Measurements from ENCODE around the gene ADIG.

Gene ADIG

GRCh38 chr20:38581013-38581412, at the start of gene ADIG:
ADIG (plus strand) TSS chr20:38581197; CDS start chr20:38581251, 54 bp downstream.
- in situ Hi-C loops (cut with MboI; ENCODE audit: low sequenced_read_pairs) = no loop called here

GRCh38 chr20:38534756-38535155, 46.2 kb upstream of the ADIG start:
- in situ Hi-C loops (cut with MboI; ENCODE audit: low sequenced_read_pairs) = no loop called here

DNA sequence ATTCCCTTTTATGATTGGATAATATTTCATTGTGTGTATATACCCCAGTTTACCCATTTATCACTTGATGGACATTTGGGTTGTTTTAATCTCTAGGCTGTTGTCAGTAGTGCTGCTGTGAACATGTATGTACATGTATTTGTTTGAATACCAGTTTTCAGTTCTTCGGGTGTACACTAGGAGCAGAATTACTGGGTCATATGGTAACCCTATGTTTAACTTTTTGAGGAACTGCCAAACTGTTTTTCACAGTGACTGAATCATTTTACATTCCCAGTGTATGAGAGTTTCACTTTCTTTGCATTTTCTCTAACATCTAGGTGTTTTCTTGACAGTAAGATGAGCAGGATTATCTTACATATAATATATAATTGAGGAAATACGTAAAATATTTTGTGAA, 44.7 kb upstream of the ADIG start:
- in situ Hi-C loops (cut with MboI; ENCODE audit: low sequenced_read_pairs) = no loop called here

- in situ Hi-C loops (cut with MboI; ENCODE audit: low sequenced_read_pairs) = no loop called here
Observed at GRCh38 chr20:38537176-38537575, 43.8 kb upstream of the ADIG start.

DNA sequence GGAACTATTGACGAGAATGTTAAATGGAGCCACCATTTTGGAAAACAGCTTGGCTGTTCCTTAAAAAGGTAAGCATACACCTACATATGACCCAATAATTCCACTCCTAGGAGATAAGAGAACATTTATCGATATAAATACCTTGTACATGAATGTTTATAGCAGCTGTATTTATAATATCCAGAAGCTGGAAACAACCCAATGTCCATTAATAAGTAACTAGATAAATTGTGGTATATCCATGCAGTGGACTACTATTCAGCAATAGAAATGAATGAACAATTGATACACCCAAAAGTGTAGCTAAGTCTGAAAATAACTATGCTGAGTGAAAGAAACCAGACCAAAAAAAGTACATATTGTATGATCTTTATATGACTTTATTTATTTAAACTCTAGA, 42.2 kb upstream of the ADIG start:
- in situ Hi-C loops (cut with MboI; ENCODE audit: low sequenced_read_pairs) = no loop called here

GRCh38 chr20:38543014-38543906, 37.7 kb upstream of the ADIG start:
- in situ Hi-C loops (cut with MboI; ENCODE audit: low sequenced_read_pairs) = no loop called here

- in situ Hi-C loops (cut with MboI; ENCODE audit: low sequenced_read_pairs) = no loop called here
Observed at GRCh38 chr20:38545771-38546170, 35.2 kb upstream of the ADIG start.

- in situ Hi-C loops (cut with MboI; ENCODE audit: low sequenced_read_pairs) = no loop called here
Observed at GRCh38 chr20:38547288-38548085, 33.5 kb upstream of the ADIG start.

DNA sequence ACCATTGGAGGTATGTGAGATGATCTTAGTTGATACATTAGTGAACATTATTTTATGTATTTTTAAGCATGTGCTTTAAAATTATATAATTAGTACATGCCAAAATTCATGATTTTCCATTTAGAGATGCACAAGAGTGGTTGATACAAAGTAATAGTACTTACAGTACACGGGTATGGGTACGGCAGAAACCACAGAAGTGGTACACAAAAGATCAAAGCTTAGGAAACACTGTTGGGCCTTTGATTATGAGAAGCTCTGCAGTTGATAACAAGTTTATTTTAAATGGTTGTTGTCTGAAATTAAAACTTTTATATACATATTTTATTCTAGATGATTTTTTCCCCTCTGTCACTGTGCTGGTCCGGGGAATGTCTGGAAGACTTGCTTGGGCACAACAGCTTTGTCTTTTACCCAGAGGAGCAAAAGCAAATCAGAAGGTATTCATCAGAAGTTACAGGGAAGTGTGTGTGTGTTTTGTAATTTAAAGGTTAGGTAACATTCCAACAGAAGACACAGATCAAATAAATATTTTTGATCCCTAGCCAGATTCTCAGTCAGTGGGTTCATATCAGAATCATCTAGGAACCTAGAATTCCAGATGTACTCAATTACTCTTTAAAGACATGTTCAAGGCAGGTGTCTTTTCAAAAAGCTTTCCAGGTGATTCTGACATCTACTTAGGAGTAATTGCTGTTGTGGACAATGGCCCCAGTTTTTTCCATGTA, 32.5 kb upstream of the ADIG start:
- in situ Hi-C loops (cut with MboI; ENCODE audit: low sequenced_read_pairs) = no loop called here

DNA sequence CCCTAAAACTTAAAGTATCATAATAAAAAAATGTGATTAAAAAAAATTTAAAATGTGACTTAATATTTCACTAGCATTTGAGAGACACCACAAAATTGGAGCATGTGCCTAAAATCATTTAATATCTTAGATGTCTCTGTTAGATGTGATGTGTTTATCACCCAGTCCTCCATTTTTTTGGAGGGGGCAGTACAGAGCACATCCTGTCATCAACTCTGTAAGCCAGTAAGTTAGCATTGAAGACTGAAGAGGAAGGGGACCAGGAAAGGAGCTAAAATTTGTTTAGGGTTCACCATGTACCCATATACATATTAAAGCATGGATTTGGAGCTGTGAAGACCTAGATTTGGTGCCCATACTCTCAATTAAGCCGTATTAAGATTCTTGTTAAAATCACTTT, 30.7 kb upstream of the ADIG start:
- in situ Hi-C loops (cut with MboI; ENCODE audit: low sequenced_read_pairs) = no loop called here

GRCh38 chr20:38551056-38551626, 29.9 kb upstream of the ADIG start:
- in situ Hi-C loops (cut with MboI; ENCODE audit: low sequenced_read_pairs) = no loop called here

DNA sequence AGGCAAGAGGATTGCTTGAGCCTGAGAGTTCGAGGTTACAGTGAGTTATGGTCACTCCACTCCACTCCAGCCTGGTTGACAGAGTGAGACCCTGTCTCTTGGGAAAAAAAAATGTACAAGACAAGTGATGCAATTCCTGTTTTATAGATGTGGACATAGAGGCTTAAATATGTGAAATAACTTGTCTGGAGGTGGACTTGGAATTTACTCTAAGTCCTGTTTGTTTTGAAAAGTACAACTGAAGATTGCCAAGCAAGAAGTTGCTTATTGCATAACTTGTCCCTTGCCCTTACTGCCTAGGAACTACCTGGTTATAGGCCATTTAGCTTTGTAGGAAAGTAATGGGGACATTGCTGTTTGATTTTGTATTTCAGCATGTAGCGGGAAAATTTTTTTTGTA, 26.0 kb upstream of the ADIG start:
- in situ Hi-C loops (cut with MboI; ENCODE audit: low sequenced_read_pairs) = no loop called here

- in situ Hi-C loops (cut with MboI; ENCODE audit: low sequenced_read_pairs) = no loop called here
Observed at GRCh38 chr20:38555395-38555794, 25.6 kb upstream of the ADIG start.

GRCh38 chr20:38557174-38557573, 23.8 kb upstream of the ADIG start:
- in situ Hi-C loops (cut with MboI; ENCODE audit: low sequenced_read_pairs) = no loop called here

- in situ Hi-C loops (cut with MboI; ENCODE audit: low sequenced_read_pairs) = no loop called here
Observed at GRCh38 chr20:38558596-38559360, 22.2 kb upstream of the ADIG start.

DNA sequence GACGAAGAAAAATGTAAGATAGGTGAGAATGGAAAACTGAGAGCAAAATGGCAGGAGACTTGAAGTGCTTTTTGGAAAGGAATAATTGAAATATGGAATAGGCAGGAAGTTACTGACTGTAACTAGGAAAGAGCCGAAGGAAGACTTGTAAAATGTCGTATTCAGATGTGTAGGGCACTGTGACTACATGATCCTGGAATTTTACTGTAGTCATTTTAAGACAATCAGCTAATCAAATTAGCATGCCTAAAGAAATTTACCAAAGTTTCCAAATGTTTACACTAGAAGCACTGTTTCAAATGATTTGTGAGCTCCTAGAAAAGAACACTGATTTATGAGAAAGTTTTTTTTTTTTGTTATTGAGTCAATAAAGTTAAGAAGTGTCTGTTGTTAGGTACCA, 21.2 kb upstream of the ADIG start:
- in situ Hi-C loops (cut with MboI; ENCODE audit: low sequenced_read_pairs) = no loop called here

DNA sequence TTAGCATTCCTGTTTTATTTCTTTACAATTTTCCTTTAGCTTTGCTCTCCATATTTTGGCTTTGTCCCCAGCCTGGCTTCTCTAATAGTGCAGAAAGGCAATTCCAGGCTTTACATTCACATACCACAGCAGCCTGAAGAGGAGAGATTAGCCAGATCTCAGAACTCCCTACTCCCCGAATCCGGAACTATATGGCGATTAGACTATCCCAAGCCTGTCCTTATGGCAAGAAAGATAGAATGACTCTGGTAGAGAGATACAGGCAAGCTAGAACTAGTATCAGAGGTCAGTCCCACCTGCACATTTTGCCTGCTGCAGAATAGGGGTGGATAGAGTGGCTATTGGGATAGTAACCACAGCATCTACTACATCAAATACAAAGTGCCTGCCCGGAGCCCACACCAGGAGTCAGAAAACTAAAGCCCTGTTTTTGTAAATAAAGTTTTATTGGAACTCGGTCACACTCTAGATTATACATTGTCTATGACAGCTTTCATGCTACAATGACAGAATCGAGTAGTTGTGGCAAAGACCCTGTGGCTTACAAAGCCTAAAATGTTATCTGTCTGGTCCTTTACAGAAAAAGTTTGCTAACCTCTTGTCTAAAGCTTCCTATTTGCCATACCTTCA, 17.1 kb upstream of the ADIG start:
- in situ Hi-C loops (cut with MboI; ENCODE audit: low sequenced_read_pairs) = no loop called here

GRCh38 chr20:38564680-38565079, 16.3 kb upstream of the ADIG start:
- in situ Hi-C loops (cut with MboI; ENCODE audit: low sequenced_read_pairs) = no loop called here

GRCh38 chr20:38566036-38566598, 14.9 kb upstream of the ADIG start:
- in situ Hi-C loops (cut with MboI; ENCODE audit: low sequenced_read_pairs) = no loop called here
